NCI-H2081 (cell line): Measurements from ENCODE around the gene CLEC18C.
"Not testable (repeated sequence)": the region's sequence is repeated elsewhere in the genome, so short reads cannot be mapped to it uniquely, and the experiment has no call there.

Experiments
- DNase-seq, 2 experiments: peaks; one replicate each; lab custom pipeline; 2025; lab: John Stamatoyannopoulos, UW

The CLEC18C gene

DNA sequence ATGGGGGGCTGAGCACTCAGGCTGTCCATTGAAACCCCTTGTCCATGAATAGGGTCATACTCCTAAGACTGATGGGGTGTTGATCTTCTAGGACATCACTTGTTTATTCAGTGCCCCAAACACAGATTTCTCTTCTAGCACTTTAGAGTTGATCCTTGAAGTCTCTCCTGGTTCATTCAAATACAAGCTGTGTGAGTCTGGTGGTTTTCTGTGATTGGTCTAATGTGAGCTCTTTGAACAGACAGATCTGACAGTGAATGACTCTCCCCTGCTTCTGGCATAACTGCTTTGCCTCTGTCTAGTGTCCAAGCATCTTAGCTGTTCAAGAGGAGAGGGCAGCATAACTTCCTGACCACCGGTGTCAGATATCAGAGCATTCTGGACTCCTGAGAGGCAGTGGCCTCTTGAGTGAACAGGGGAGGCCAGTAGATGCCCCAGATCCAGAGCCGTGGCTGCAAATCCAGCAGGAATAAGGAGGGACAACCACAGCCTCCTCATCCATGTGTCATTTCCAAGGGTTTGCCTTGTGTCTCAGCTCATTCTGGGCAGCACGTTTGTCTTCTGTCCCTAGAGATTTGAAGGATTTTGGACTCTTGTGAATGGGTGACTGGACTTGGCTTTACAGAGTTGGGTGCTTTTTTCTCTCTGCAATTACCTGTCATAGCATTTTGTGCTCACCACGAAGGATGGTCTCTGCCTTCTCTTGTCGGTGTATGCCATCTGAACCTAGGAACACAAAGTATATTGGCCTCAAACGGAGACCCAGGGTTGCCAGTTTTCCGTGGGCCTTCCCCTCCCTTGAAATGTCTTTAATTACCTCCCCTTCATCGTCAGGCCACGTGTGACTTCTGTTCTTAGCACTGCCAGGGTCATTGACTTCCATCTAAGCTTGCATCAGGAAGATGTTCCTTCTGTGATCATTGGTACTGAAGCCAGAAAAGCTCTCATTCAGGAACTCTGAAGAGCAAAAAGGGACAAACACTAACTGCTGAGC is 13.9 kb upstream of the CLEC18C start:
- no peak for DNase-seq

DNA sequence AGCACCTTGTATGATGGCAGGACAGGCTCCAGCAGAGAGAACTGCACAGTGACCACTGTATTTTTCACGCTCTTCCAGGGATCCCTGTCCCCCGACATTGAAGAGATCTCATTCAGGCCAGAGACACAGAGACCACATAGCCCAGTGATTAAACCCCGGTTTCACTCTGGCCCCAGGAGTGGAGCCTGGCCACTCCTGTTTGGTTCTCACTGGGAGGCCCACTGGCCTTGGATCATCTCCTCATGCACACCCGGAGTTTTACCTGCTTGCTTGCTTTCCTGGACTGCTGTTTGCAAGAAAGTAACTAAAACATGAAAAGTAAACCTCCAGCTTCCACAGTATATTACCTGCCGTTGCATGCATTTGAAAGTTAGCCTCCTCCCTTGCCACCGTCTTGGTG is 13.2 kb upstream of the CLEC18C start:
- no peak for DNase-seq

DNA sequence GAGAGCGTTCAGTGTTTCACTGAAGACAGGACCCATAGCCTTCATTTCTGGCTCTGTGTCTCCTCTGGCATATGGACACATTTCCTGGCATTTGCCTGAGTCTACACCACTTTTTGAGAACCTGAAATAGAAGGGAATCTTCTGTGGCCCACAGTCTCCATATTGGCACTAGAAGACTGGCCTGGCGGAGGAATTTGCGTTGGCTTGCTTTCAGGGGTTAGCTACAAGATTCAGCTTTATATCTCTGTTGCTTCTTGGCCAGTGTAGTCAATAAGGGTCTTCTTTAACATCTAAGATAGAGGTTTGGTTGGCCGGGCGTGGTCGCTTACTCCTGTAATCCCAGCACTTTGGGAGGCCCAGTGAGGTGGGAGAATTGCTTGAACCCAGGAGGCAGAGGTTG is 12.8 kb upstream of the CLEC18C start:
- DNase-seq: no peak

- no peak for DNase-seq
These were observed 12.2 kb upstream of the CLEC18C start for GRCh38 chr16:70161350-70161749.

GRCh38 chr16:70162041-70162451 is 11.5 kb upstream of the CLEC18C start:
- DNase-seq: no peak

DNA sequence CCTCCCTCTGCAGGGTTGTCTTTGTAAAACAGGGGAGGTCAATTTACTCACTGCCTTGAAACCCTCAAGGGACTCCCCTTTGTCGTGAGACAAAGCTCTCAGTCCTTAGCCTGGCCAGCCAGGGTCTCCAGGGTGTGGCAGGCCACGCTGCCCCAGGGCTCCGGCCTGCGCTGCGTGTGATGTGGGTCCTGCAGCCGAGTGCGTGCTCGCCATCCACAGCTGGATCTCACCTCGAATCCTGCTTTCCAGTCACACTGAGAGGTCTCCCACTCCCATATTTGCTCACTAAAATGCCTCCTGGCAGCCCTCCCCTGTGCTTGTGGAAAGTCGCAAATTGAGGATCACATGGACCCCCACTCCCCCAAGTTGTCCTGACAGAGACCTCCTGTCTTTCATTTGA is 10.0 kb upstream of the CLEC18C start:
- no peak for DNase-seq

DNA sequence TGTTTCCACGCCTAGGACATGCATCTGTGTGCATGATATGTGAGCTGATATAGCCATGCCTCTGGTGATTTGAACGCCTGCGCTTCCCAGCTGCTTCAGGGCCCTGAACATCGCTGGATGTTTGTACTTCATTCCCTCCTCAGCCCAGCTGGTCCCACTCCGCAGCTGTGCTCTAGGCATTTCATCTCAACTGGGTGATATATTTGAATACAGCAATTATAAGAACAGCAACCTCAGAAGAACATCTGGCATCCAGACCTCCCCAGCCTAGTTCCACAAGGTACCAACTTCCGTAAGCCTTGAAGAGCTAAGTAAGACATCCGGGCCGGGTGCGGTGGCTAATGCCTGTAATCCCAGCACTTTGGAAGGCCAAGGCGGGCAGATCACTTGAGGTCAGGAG is 6.9 kb upstream of the CLEC18C start:
- DNase-seq: not testable (repeated sequence)

GRCh38 chr16:70173916-70174315 is 329 bp downstream of the CLEC18C start:
- not testable (repeated sequence) for DNase-seq

DNA sequence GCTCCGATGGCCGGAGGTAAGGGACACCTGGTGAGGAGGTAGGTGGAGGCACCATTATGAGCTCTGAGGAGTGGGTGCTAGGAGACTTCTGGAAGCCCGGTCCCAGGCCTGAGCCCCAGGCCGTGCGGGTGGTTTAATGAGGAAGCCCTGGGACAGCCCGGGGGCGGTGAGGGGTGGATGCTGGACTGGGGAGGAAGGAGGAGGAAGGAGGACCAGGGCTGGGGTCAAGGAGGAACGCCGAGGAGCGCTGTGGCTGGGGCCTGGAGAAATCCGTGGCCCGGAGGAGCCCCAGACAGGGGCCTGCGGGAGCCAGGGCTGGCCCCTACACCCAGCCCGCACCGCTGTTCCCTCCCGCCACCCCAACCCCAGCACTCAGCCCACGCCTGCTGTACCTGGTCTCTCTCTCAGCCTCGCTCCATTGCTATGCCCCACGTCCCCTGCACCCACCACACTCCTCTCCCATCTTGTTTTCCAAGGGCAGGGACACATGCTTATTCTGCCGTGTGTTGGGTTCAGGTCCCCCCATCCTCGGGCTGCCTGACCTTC is 873 bp downstream of the CLEC18C start:
- not testable (repeated sequence) for DNase-seq

GRCh38 chr16:70187858-70188607 is 14.4 kb downstream of the CLEC18C start:
- not testable (repeated sequence) for DNase-seq

- not testable (repeated sequence) for DNase-seq
These were observed 15.0 kb downstream of the CLEC18C start for GRCh38 chr16:70188608-70188915.

DNA sequence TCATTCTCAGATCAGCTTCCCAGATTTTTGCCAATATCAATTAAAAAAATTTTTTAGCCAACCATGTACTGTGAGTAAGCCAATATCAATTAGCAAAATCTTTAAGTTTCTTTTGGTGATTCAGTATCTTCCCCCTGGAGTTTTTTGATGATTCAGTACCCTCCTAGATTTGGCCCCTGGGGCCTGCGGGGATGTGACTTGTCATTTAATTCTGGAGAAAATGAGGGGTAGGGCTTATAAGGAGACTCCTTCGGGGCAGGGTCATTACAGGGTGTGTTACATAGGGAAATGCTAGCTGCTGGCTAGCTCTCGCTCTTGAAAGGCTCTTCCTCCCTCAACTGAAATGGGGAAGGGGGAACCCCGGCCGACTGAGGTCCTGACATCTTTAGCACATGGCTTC is 17.0 kb downstream of the CLEC18C start:
- not testable (repeated sequence) for DNase-seq

- DNase-seq: not testable (repeated sequence)
These were observed 23.2 kb downstream of the CLEC18C start for GRCh38 chr16:70196683-70197300.

DNA sequence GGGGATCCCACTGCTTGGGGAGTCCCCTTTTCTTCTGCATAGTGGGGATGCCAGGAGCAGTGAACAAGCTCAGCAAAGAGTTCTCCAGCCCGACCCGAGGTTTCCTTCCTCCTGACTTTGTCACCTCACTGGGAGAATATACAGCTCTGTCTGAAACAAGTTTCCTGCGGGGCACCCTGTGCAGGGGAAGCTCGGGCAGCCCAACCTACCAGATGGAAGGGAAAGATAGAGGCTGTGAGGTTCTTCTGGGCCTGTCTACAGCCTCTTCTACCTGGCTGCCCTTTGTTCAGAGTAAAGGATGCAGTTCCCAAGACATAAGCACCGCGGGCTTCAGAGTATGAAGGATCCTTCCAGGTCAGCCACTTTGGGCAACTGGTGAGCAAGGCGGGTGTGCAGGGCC is 24.0 kb downstream of the CLEC18C start:
- not testable (repeated sequence) for DNase-seq

GRCh38 chr16:70198230-70198629 is 24.6 kb downstream of the CLEC18C start:
- not testable (repeated sequence) for DNase-seq

GRCh38 chr16:70198666-70199065 is 25.1 kb downstream of the CLEC18C start:
- not testable (repeated sequence) for DNase-seq

DNA sequence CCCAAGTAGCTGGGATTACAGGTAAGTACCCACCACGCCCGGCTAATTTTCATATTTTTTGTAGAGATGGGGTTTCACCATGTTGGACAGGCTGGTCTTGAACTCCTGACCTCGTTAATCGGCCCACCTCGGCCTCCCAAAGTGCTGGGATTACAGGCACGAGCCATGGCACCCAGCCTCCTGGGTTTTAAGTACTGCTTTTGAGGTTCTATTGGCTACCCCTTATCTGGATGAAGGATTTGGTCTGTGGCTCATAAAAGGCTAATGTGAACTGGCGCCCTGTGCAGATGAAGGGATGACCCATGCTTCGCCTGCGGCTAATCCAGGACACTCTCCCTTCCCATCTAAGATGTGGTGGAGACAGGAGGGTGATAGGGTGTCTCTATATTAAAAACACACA is 25.6 kb downstream of the CLEC18C start:
- DNase-seq: not testable (repeated sequence)

- not testable (repeated sequence) for DNase-seq
These were observed 26.5 kb downstream of the CLEC18C start for GRCh38 chr16:70200063-70200462.

- not testable (repeated sequence) for DNase-seq
These were observed 29.9 kb downstream of the CLEC18C start for GRCh38 chr16:70203508-70203907.

GRCh38 chr16:70204010-70204409 is 30.4 kb downstream of the CLEC18C start:
- not testable (repeated sequence) for DNase-seq

- DNase-seq: not testable (repeated sequence)
These were observed 31.2 kb downstream of the CLEC18C start for GRCh38 chr16:70204668-70205405.
